Lower leg skin (tissue), 4 donors: ENCODE results near the gene AKTIP. TPM values are rescaled to one million over a fixed set of nuclear protein-coding genes. Genes with fewer than 3 reads are reported as not detected.

Experiments used
- DNase-seq, 2 donors: peaks; one replicate each; pipeline ENCODE4 v3.0.0-alpha.2; 2019; ENCODE audit warnings: low spot score in 2 of 2
- H3K4me3 ChIP-seq: fragments of 200-600 bp; sonication (generic); 2 replicates; pipeline ENCODE4 v1.5.1; 2017; ENCODE audit warnings: mild to moderate bottlenecking, low read depth; ENCODE audit not compliant: poor library complexity, severe bottlenecking
- CTCF ChIP-seq, 3 donors: fragments of 450-650 bp; IDR thresholded peaks; one replicate each; pipeline ENCODE4 v1.5.1; 2016; ENCODE audit warnings: antibody characterized with exemption in 3 of 3, mild to moderate bottlenecking in 3 of 3, moderate library complexity in 2 of 3
- POLR2A ChIP-seq, 2 donors: fragments of 450-650 bp; IDR thresholded peaks; one replicate each; pipeline ENCODE4 v1.6.1; 2016 to 2017; ENCODE audit warnings: antibody characterized with exemption in 2 of 2, mild to moderate bottlenecking in 1 of 2, moderate library complexity in 1 of 2
- WGBS, 2 donors: methylation state at CpG; one replicate each; pipeline ENCODE4 v1.1.5; 2018; 5-methylcytosine and 5-hydroxymethylcytosine counted together
- intact Hi-C: fragments of 100-400 bp; cut with DNase I; formaldehyde crosslinking; loops from one replicate; pipeline ENCODE4 v1.15.0; 2023; ENCODE audit warnings: low total_unique reads
- total RNA-seq, 4 donors: library from RNA; depleted of rRNA; stranded (reverse); fragments of >200 nt; gene quantifications; one replicate each; pipeline ENCODE4 v1.1.0, GENCODE V29; 2016

AKTIP gene
- total RNA-seq, 4 donors from 2014 or later, result 30.9 to 90.9 (median 59.9) TPM

- no peak for TF ChIP-seq CTCF (IDR thresholded peaks at IDR 0.05)
- DNase-seq, result no peak
- intact Hi-C loops, result no loop called here
These were observed 21.1 kb upstream of the AKTIP start for GRCh38 chr16:53523971-53524548.

GRCh38 chr16:53523126-53523804 lies 20.3 kb upstream of the AKTIP start:
- intact Hi-C loops, result no loop called here
- DNase-seq, result no peak
- WGBS, 2 donors, result 93 to 94% methylated on average over 21 of the region's 21 CpGs
- H3K4me3 ChIP-seq, result no peak overlapping the region
- TF ChIP-seq CTCF (IDR thresholded peaks at IDR 0.05) (no peak), POLR2A (IDR thresholded peaks at IDR 0.05) (no peak)

More at GRCh38 chr16:53523971-53524548, 21.1 kb upstream of the AKTIP start:
- 89 to 95% methylated on average over 12 to 15 of the region's 15 CpGs for WGBS, 2 donors
- H3K4me3 ChIP-seq, result no peak overlapping the region

- 89 to 91% methylated on average over 8 of the region's 8 CpGs for WGBS, 2 donors
- DNase-seq, result no peak
- H3K4me3 ChIP-seq, result no peak overlapping the region
- intact Hi-C loops, result no loop called here
- TF ChIP-seq CTCF (IDR thresholded peaks at IDR 0.05), result no peak
- no peak for TF ChIP-seq POLR2A (IDR thresholded peaks at IDR 0.05)
These were observed 16.5 kb upstream of the AKTIP start for GRCh38 chr16:53519417-53520091.

GRCh38 chr16:53518550-53519416 lies 15.8 kb upstream of the AKTIP start:
- 64 to 67% methylated on average over 19 of the region's 19 CpGs for whole genome bisulfite sequencing, 2 donors
- DNase-seq, result peak; percentile 51 to 88
- no peak overlapping the region for H3K4me3 ChIP-seq
- intact Hi-C loops, result no loop called here
- TF ChIP-seq CTCF (IDR thresholded peaks at IDR 0.05) (no peak), POLR2A (IDR thresholded peaks at IDR 0.05) (no peak)

GRCh38 chr16:53517851-53518250 lies 14.8 kb upstream of the AKTIP start:
- DNase-seq, result no peak
- 94 to 96% methylated on average over 4 of the region's 4 CpGs for WGBS, 2 donors
- TF ChIP-seq POLR2A (IDR thresholded peaks at IDR 0.05), result no peak
- TF ChIP-seq CTCF (IDR thresholded peaks at IDR 0.05), result no peak
- no peak overlapping the region for H3K4me3 ChIP-seq
- intact Hi-C loops, result no loop called here
